CD4-positive, alpha-beta T cell treated with Interleukin-6 at 100 ng/mL for 8 hours (primary cell): Measurements from ENCODE around the gene HCRTR2.
"Not testable (repeated sequence)": the region's sequence is repeated elsewhere in the genome, so short reads cannot be mapped to it uniquely, and the experiment has no call there.

Experiments used
- DNase-seq: peaks from one replicate; pipeline ENCODE4 v3.0.0-alpha.2; 2020; ENCODE audit warnings: mixed read lengths, low spot score

HCRTR2 gene

GRCh38 chr6:55212156-55212555 is 37.8 kb downstream of the HCRTR2 start:
- no peak for DNase-seq

GRCh38 chr6:55220961-55221360 is 46.6 kb downstream of the HCRTR2 start:
- no peak for DNase-seq

- no peak for DNase-seq
Observed at GRCh38 chr6:55227862-55228261, 53.5 kb downstream of the HCRTR2 start.

- DNase-seq: no peak
Observed at GRCh38 chr6:55239099-55239498, 64.8 kb downstream of the HCRTR2 start.

- DNase-seq: not testable (repeated sequence)
Observed at GRCh38 chr6:55240975-55241605, 66.8 kb downstream of the HCRTR2 start.

GRCh38 chr6:55250400-55250799 is 76.1 kb downstream of the HCRTR2 start:
- no peak for DNase-seq

- no peak for DNase-seq
Observed at GRCh38 chr6:55255113-55255512, 80.8 kb downstream of the HCRTR2 start.

- no peak for DNase-seq
Observed at GRCh38 chr6:55260181-55260580, 85.9 kb downstream of the HCRTR2 start.

- no peak for DNase-seq
Observed at GRCh38 chr6:55265409-55266114, 91.2 kb downstream of the HCRTR2 start.

- DNase-seq: no peak
Observed at GRCh38 chr6:55266896-55267295, 92.6 kb downstream of the HCRTR2 start.

GRCh38 chr6:55276745-55277530 is 102.6 kb downstream of the HCRTR2 start:
- DNase-seq: no peak

GRCh38 chr6:55277646-55278045 is 103.3 kb downstream of the HCRTR2 start:
- DNase-seq: no peak

GRCh38 chr6:55281215-55281614 is 106.9 kb downstream of the HCRTR2 start:
- no peak for DNase-seq

- no peak for DNase-seq
Observed at GRCh38 chr6:55282115-55282514, 107.8 kb downstream of the HCRTR2 start.

GRCh38 chr6:55286824-55287223 is 112.5 kb downstream of the HCRTR2 start:
- no peak for DNase-seq

- no peak for DNase-seq
Observed at GRCh38 chr6:55290736-55291135, 116.4 kb downstream of the HCRTR2 start.

- DNase-seq: no peak
Observed at GRCh38 chr6:55293116-55293515, 118.8 kb downstream of the HCRTR2 start.

GRCh38 chr6:55297214-55297613 is 122.9 kb downstream of the HCRTR2 start:
- DNase-seq: not testable (repeated sequence)

GRCh38 chr6:55299286-55299985 is 125.1 kb downstream of the HCRTR2 start:
- no peak for DNase-seq

- DNase-seq: no peak
Observed at GRCh38 chr6:55304747-55305146, 130.4 kb downstream of the HCRTR2 start.

GRCh38 chr6:55319961-55320695 is 145.8 kb downstream of the HCRTR2 start:
- DNase-seq: no peak

- no peak for DNase-seq
Observed at GRCh38 chr6:55320696-55321086, 146.4 kb downstream of the HCRTR2 start.
